Astrocyte of the spinal cord (primary cell): ENCODE results near the gene STRA6.

Experiments used
- DNase-seq: peaks from one replicate; pipeline ENCODE4 v3.0.0; 2011; ENCODE audit warnings: low read depth, low spot score
- H3K4me3 ChIP-seq: 2 replicates; pipeline ENCODE4 v1.5.1; 2011; ENCODE audit warnings: low read depth, mild to moderate bottlenecking, low read length, moderate library complexity
- in situ Hi-C: cut with HindIII; loops from 2 replicates; pipeline ENCODE4 v1.10.0; 2017; ENCODE audit warnings: low sequenced_read_pairs
- TF ChIP-seq, protein P1 (sequence below): IDR thresholded peaks from 2 replicates; pipeline ENCODE4 v1.5.1; 2012; ENCODE audit warnings: low read depth, mild to moderate bottlenecking, low read length, inconsistent platforms

The STRA6 gene

DNA sequence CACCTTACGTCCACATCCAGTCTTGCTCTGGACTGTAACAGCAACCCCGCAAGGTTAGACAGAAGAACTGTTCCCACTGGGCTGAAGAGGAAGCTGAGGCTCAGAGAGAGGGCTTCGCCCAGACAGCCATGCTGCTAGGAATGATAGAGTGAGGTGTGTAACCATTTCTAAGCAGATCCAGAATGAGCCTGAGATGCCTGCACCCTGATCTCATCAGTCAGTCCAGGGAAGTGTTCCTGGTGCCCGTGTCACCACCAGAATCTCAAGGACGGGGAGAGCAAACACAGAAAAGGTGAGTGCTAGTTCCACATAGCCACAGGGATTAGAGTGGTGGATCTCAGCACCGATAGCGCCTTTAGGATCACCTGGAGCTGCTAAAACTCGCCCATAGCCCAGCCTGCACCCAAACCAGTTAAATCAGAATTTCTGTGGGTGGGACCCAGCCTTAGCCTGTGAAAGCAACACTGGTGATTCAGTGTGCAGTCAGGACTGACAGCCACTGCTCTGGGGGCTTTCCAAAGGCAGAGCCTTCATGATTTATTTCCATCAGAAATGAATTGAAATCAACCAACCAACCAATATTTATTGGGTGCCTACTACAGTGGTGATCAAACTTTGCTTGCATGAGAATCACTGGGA lies 16.8 kb downstream of the STRA6 start:
- no peak overlapping the region for H3K4me3 ChIP-seq
- in situ Hi-C loops, result no loop called here
- TF ChIP-seq, protein P1, sequence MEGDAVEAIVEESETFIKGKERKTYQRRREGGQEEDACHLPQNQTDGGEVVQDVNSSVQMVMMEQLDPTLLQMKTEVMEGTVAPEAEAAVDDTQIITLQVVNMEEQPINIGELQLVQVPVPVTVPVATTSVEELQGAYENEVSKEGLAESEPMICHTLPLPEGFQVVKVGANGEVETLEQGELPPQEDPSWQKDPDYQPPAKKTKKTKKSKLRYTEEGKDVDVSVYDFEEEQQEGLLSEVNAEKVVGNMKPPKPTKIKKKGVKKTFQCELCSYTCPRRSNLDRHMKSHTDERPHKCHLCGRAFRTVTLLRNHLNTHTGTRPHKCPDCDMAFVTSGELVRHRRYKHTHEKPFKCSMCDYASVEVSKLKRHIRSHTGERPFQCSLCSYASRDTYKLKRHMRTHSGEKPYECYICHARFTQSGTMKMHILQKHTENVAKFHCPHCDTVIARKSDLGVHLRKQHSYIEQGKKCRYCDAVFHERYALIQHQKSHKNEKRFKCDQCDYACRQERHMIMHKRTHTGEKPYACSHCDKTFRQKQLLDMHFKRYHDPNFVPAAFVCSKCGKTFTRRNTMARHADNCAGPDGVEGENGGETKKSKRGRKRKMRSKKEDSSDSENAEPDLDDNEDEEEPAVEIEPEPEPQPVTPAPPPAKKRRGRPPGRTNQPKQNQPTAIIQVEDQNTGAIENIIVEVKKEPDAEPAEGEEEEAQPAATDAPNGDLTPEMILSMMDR, result no peak
- no peak for DNase-seq

DNA sequence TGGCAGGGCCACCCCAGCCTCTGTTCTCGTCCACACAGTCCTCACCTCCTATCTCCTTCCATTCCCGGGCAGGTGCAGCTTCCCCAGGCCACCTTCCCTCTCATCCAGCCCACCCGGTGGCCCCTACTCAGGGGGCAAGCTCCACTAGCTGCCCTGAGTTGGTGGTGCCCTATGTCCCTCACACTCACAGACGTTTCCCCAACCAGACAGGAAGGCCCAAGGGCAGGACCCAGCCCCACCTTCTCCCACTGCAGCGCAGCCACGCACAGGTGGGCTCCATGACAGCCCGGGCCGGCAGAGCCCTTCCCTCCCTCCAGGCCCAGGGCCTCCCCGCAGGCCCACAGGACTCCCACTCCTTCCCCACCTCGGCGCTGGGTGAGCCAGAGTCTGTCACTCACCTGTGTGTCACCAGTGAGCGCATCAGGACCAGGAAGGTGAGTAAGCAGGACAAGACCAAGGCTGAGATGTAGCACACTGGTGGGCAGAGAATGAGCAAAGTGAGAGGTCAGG lies 17.9 kb downstream of the STRA6 start:
- TF ChIP-seq, protein P1, result no peak
- in situ Hi-C loops, result no loop called here
- H3K4me3 ChIP-seq, result no peak overlapping the region
- no peak for DNase-seq

DNA sequence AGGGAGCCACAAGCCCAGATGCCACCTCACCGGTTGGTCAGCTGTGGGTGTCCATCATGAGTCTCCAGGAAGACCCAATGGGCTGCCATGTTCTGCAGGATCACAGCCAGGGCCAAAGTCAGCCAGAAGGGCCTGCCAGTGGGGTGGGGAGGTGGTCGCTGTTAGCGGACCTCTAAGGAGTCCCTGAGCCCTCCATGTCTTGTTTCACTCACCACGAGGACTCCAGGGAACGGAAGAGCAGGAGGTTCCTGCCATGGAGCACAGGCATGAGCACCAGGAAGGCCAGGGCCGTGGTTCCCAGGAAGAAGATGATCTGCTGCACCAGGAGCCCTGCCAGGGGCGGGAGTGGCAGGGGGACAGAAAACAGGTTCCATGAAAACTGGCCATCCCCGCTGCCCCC lies 20.5 kb downstream of the STRA6 start:
- DNase-seq, result no peak
- no peak overlapping the region for H3K4me3 ChIP-seq
- TF ChIP-seq, protein P1, result no peak
- in situ Hi-C loops, result no loop called here

DNA sequence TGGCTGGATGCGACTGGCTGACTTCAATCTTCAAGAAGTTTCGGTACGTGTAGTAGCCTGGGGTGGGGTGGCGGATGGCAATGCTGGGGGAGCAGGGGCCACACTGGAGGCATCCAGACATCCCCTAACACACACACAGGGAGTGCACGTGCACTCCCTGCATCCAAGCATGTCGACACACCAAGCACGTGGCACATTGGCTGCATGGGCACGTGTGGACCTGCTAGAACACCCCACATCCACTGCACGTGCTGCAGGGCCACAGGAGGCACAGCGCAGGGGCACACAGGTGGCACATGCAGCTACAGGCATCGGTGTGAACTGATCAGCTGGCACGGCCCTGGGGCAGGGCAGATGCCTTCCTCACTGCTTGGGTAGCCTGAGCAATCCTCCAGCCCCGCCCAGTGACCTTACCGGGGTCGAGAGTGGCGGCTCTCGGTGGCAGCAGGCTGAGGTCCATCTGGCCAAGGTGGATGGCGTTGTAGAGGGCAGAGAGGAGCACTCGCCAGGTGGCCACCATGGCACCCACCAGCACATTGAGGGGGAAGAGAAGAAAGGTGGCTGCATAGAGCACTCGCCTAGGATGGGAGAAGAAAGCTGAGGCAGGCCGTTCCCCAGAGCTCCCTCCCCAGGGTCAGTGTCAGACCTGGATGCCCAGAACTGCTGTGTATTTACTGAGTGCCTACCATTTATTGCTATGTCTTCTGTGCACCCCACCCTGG lies 21.5 kb downstream of the STRA6 start:
- no peak for DNase-seq
- H3K4me3 ChIP-seq, result no peak overlapping the region
- in situ Hi-C loops, result no loop called here
- TF ChIP-seq, protein P1, result no peak

DNA sequence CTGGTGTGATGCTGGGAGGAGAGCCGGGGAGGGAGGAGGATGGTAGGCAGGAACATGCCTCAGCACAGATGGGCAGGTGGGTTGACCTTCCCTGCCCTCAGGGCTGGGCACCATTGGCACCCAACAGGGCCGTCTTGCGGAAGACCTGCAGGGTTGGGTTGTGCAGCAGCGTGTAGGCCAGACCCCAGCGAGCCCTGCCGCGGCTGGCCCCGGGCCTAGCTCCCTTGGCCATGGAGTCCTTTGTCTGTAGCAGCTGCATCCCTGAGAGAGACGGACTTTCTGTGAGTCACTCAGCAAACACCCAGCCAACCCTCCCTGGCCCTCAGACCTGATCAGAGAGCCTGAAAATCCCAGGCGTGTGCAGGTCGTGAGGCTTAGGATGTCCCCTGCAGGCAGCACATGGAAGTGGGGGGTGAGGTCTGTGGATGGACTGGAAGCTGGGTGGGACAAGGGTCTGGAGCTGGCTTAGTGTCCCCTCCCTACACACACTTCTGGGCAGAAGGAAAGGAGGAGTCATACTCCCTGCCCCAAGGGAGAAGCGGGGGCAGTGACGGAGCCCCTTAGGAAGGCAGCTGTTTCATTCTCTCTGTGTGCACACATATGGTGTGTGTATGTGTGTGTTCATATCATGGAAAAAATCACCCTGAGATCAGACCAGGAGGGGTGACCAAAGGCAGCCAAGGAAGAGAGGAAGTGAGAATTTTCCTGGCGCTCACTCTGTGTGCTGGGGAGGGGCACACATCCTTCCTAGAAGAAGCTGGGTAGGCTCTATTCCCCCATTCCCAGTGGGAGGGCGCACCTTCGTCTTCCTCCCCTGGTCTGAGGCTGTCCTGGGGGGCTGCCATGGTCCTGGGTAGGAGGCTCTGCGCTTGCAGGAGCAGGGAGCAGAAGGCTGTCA lies 22.4 kb downstream of the STRA6 start:
- peak; percentile 88 for DNase-seq
- in situ Hi-C loops, result no loop called here
- TF ChIP-seq, protein P1, result peak; percentile 43
- no peak overlapping the region for H3K4me3 ChIP-seq

DNA sequence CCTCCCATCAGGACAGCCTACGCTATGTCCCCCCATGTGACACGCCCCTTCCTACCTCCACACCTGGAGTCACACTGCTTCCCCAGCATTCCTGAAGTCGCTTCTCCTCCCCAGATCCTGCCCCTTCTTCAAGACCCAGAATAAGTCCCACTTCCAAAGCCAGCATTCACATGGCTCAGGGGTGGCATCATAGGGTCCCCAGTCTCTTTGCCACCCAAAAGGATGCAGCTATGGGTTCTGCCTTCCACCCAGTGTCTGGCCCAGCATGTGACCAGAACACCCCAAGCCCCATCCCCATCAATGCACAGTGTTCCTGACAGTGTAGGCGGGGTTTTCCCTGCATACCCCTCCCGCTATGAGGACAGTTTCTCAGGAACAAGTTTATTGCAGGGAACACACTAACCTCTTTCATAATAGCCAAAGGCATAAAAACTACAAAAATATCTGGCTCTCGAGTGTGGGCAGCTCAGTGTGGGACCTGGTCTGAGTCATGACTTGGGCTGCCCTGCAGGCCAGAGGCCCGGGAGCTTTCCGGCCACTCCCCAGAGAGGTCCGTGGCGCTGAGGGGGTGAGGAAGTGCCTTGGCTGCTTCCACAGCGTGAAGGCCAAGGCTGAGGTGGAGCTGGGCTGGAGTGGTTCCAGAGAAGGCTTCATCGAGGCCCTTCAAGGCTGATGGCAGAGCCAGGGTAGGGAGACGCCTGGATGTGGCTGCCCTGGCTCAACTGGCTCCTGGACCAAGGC lies 23.3 kb downstream of the STRA6 start:
- DNase-seq, result peak; percentile 99
- H3K4me3 ChIP-seq, result no peak overlapping the region
- in situ Hi-C loops, result no loop called here
- TF ChIP-seq, protein P1, result no peak
